ENCODE results near the gene EXOSC5.

- TF ChIP-seq CTCF (IDR thresholded peaks at IDR 0.05), result peak in 1 of 4 experiments; percentile 26
- peak in 1 of 4 donors; percentile 5 for TF ChIP-seq POLR2AphosphoS5 (IDR thresholded peaks at IDR 0.05)
- TF ChIP-seq POLR2A (IDR thresholded peaks at IDR 0.05), result no peak
- no peak for TF ChIP-seq EP300 (IDR thresholded peaks at IDR 0.05)
Observed at GRCh38 chr19:41377977-41378709, 19.0 kb downstream of the EXOSC5 start.

All from sigmoid colon (tissue), 4 donors.